ENCODE data around the gene NGB. TPM values are rescaled to one million over a fixed set of nuclear protein-coding genes. Genes with fewer than 3 reads are reported as not detected.

NGB gene
- total RNA-seq, 2 experiments from 2014 or later: not detected

GRCh38 chr14:77222546-77223225 is 48.3 kb downstream of the NGB start:
- Mint-ChIP-seq H3K9me3 (no peaks in the 10 kb centered on the region), H3K36me3 (no peaks in the 10 kb centered on the region), H3K27ac (no peak overlapping the region), H3K4me1 (ENCODE audit: low read depth) (no peaks in the 10 kb centered on the region), H3K4me3 (no peak overlapping the region), H3K27me3 (no peaks in the 10 kb centered on the region)
- DNase-seq: no peak
- intact Hi-C loops (cut with micrococcal nuclease): no loop called here
- POLR2A ChIA-PET: no interaction called here
- CTCF ChIA-PET: no interaction called here

GRCh38 chr14:77221241-77221871 is 49.6 kb downstream of the NGB start:
- POLR2A ChIA-PET: no interaction called here
- intact Hi-C loops (cut with micrococcal nuclease): no loop called here
- CTCF ChIA-PET: interaction anchor here (1.0 kb wide), 1 partner anchor 10 kb away, joined by 3 read pairs; no protein-coding TSS in a partner anchor
- H3K4me1 Mint-ChIP-seq (ENCODE audit: low read depth): no peaks in the 10 kb centered on the region
- H3K27ac Mint-ChIP-seq: no peak overlapping the region
- no peak overlapping the region for H3K4me3 Mint-ChIP-seq
- H3K9me3 Mint-ChIP-seq: no peaks in the 10 kb centered on the region
- peaks cover 3% of the 10 kb centered on the region for H3K27me3 Mint-ChIP-seq
- no peaks in the 10 kb centered on the region for H3K36me3 Mint-ChIP-seq
- DNase-seq: no peak

- no peak for DNase-seq
- intact Hi-C loops (cut with micrococcal nuclease): no loop called here
- Mint-ChIP-seq H3K27me3 (peaks cover 6% of the 10 kb centered on the region), H3K4me3 (no peak overlapping the region), H3K36me3 (no peaks in the 10 kb centered on the region), H3K27ac (no peak overlapping the region), H3K4me1 (ENCODE audit: low read depth) (no peaks in the 10 kb centered on the region), H3K9me3 (no peaks in the 10 kb centered on the region)
- ChIA-PET CTCF (no interaction called here), POLR2A (no interaction called here)
Measured at GRCh38 chr14:77220246-77221017, 50.6 kb downstream of the NGB start.

- Mint-ChIP-seq H3K4me3 (no peak overlapping the region), H3K36me3 (no peaks in the 10 kb centered on the region), H3K9me3 (no peaks in the 10 kb centered on the region), H3K27me3 (peaks cover 12% of the 10 kb centered on the region), H3K4me1 (ENCODE audit: low read depth) (no peaks in the 10 kb centered on the region), H3K27ac (no peak overlapping the region)
- ChIA-PET POLR2A (no interaction called here), CTCF (no interaction called here)
- intact Hi-C loops (cut with micrococcal nuclease): no loop called here
- DNase-seq: no peak
Measured at GRCh38 chr14:77219591-77219990, 51.4 kb downstream of the NGB start.

GRCh38 chr14:77217551-77217950 is 53.5 kb downstream of the NGB start:
- no peak for DNase-seq
- ChIA-PET POLR2A (no interaction called here), CTCF (no interaction called here)
- Mint-ChIP-seq H3K27ac (no peak overlapping the region), H3K36me3 (no peaks in the 10 kb centered on the region), H3K9me3 (no peaks in the 10 kb centered on the region), H3K4me1 (ENCODE audit: low read depth) (peaks cover 4% of the 10 kb centered on the region), H3K27me3 (peaks cover 20% of the 10 kb centered on the region), H3K4me3 (no peak overlapping the region)
- intact Hi-C loops (cut with micrococcal nuclease): no loop called here

Small RNAs within 50 kb of the gene (microRNA-seq; reads per million reads assigned to microRNA genes)
- not detected for gene MIR1260A (ENCODE audit: borderline microRNAs expressed, borderline number of aligned reads, borderline replicate concordance)

Other genes starting within 250 kb of the NGB start
- gene IRF2BPL, start 242.5 kb downstream of the NGB start, total RNA-seq: 10 to 100 TPM; 38.5 to 41.1 TPM
- gene CIPC, start 172.9 kb downstream of the NGB start, total RNA-seq: 1 to 10 TPM; 7.3 to 7.5 TPM
- gene ZDHHC22, start 129.4 kb downstream of the NGB start, total RNA-seq: not detected
- gene TMEM63C, start 89.4 kb downstream of the NGB start, total RNA-seq: 1 to 10 TPM in 1 of 2 experiments, under 1 TPM in 1; 0.80 to 1.7 TPM
- 10 to 100 TPM; 12.9 to 13.1 TPM for gene POMT2, start 49.7 kb upstream of the NGB start, total RNA-seq
- 10 to 100 TPM; 23.1 to 24.4 TPM for gene GSTZ1, start 49.8 kb upstream of the NGB start, total RNA-seq
- gene TMED8, start 105.9 kb upstream of the NGB start, total RNA-seq: 10 to 100 TPM; 26.9 to 27.8 TPM
- under 1 TPM in 1 of 2 experiments, not detected in 1; 0.38 TPM for gene SAMD15, start 106.2 kb upstream of the NGB start, total RNA-seq
- under 1 TPM; 0.59 to 0.65 TPM for gene NOXRED1, start 152.3 kb upstream of the NGB start, total RNA-seq
- 10 to 100 TPM; 14.9 to 16.8 TPM for gene VIPAS39, start 186.4 kb upstream of the NGB start, total RNA-seq
- gene AHSA1, start 186.9 kb upstream of the NGB start, total RNA-seq: 100 to 1,000 TPM; 253 to 269 TPM
- not detected for gene ISM2, start 227.6 kb upstream of the NGB start, total RNA-seq